Inflammatory macrophage treated with lipopolysaccharide for 1 hour (primary cell): ENCODE measurements around the gene LRRTM4.
"Not testable (repeated sequence)": the region's sequence is repeated elsewhere in the genome, so short reads cannot be mapped to it uniquely, and the experiment has no call there.

ENCODE experiments used
- DNase-seq, 2 donors: peaks; one replicate each; pipeline ENCODE4 v3.0.0-alpha.2; 2020 to 2022

LRRTM4 gene

GRCh38 chr2:76829374-76830234, 692.6 kb downstream of the LRRTM4 start:
- no peak for DNase-seq

- DNase-seq: no peak
Measured at GRCh38 chr2:76826691-76827090, 695.5 kb downstream of the LRRTM4 start.

GRCh38 chr2:76825140-76825970, 696.8 kb downstream of the LRRTM4 start:
- DNase-seq: no peak

- DNase-seq: no peak
Measured at GRCh38 chr2:76821731-76822130, 700.4 kb downstream of the LRRTM4 start.

GRCh38 chr2:76813084-76813483, 709.1 kb downstream of the LRRTM4 start:
- DNase-seq: no peak

GRCh38 chr2:76812156-76812555, 710.0 kb downstream of the LRRTM4 start:
- DNase-seq: no peak

- DNase-seq: no peak
Measured at GRCh38 chr2:76809136-76809535, 713.0 kb downstream of the LRRTM4 start.

GRCh38 chr2:76808732-76809131, 713.4 kb downstream of the LRRTM4 start:
- DNase-seq: no peak

- no peak for DNase-seq
Measured at GRCh38 chr2:76793647-76794334, 728.4 kb downstream of the LRRTM4 start.

GRCh38 chr2:76781313-76781712, 740.9 kb downstream of the LRRTM4 start:
- not testable (repeated sequence) for DNase-seq

GRCh38 chr2:76763276-76763675, 758.9 kb downstream of the LRRTM4 start:
- DNase-seq: no peak

GRCh38 chr2:76760367-76760704, 761.8 kb downstream of the LRRTM4 start:
- no peak for DNase-seq

- no peak for DNase-seq
Measured at GRCh38 chr2:76759634-76760366, 762.4 kb downstream of the LRRTM4 start.

- no peak for DNase-seq
Measured at GRCh38 chr2:76752506-76752905, 769.7 kb downstream of the LRRTM4 start.

GRCh38 chr2:76749858-76750257, 772.3 kb downstream of the LRRTM4 start:
- DNase-seq: no peak

GRCh38 chr2:76748581-76749296, 773.4 kb downstream of the LRRTM4 start:
- DNase-seq: no peak

- DNase-seq: no peak
Measured at GRCh38 chr2:76745605-76746004, 776.6 kb downstream of the LRRTM4 start.

GRCh38 chr2:76737607-76738006, 784.6 kb downstream of the LRRTM4 start:
- DNase-seq: no peak

- no peak for DNase-seq
Measured at GRCh38 chr2:76733736-76734135, 788.4 kb downstream of the LRRTM4 start.

- no peak for DNase-seq
Measured at GRCh38 chr2:76731157-76731556, 791.0 kb downstream of the LRRTM4 start.

- DNase-seq: no peak
Measured at GRCh38 chr2:76730021-76730420, 792.2 kb downstream of the LRRTM4 start.

GRCh38 chr2:76721226-76721625, 801.0 kb downstream of the LRRTM4 start:
- DNase-seq: no peak
